Cardiac muscle cell (in vitro differentiated cells and primary cell): ENCODE data around the gene KDM4B. TPM values are rescaled to one million over a fixed set of nuclear protein-coding genes. Genes with fewer than 3 reads are reported as not detected.

Source experiments
- DNase-seq, 2 donors: peaks; one replicate each; pipeline versions ENCODE4 v3.0.0 to v3.0.0-alpha.2; 2010 to 2017; ENCODE audit warnings: low read depth in 1 of 2, low spot score in 1 of 2
- H3K27ac ChIP-seq: fragments of 200-600 bp; sonication (generic); 2 replicates; pipeline ENCODE4 v1.5.1; 2016
- H3K27me3 ChIP-seq: fragments of 200-600 bp; sonication (generic); 2 replicates; pipeline ENCODE4 v1.6.0; 2016; ENCODE audit warnings: control low read depth
- H3K36me3 ChIP-seq: fragments of 200-600 bp; sonication (generic); 2 replicates; pipeline ENCODE4 v1.5.1; 2016; ENCODE audit warnings: control low read depth
- H3K4me1 ChIP-seq: fragments of 200-600 bp; sonication (generic); 2 replicates; pipeline ENCODE4 v1.8.1; 2017; ENCODE audit warnings: low read depth, mild to moderate bottlenecking, mixed run types
- H3K4me3 ChIP-seq: fragments of 200-600 bp; sonication (generic); 2 replicates; pipeline ENCODE4 v1.5.1; 2016; ENCODE audit warnings: mild to moderate bottlenecking
- H3K9me3 ChIP-seq: fragments of 200-600 bp; sonication (generic); 2 replicates; pipeline ENCODE4 v1.5.1; 2017; ENCODE audit warnings: low read depth, mild to moderate bottlenecking, control low read depth
- polyA plus RNA-seq: library from polyadenylated mRNA; unstranded; fragments of >200 nt; fragmentation: Nextera tagmentation; extraction: Ambion mirVana; gene quantifications from 2 replicates; pipeline ENCODE4 v1.2.1, GENCODE V29; 2016
- total RNA-seq: library from RNA; depleted of rRNA; stranded (reverse); fragments of >200 nt; gene quantifications from 2 replicates; pipeline ENCODE4 v1.2.3, GENCODE V29; 2016
- TF ChIP-seq, protein P1 (sequence below): IDR thresholded peaks from 2 replicates; pipeline ENCODE4 v1.5.1; 2012; ENCODE audit warnings: low read depth, mild to moderate bottlenecking, low read length

The KDM4B gene
- total and polyA plus RNA-seq, 2 experiments from 2014 or later, result 74.6 to 90.6 TPM

GRCh38 chr19:5035793-5036697, 67.1 kb downstream of the KDM4B start:
- Histone ChIP-seq H3K27ac (peak overlapping the region; percentile 85), H3K36me3 (peaks cover 14% of the 10 kb centered on the region), H3K27me3 (no peaks in the 10 kb centered on the region), H3K4me3 (no peak overlapping the region), H3K4me1 (peaks cover 29% of the 10 kb centered on the region), H3K9me3 (no peaks in the 10 kb centered on the region)
- TF ChIP-seq, protein P1, sequence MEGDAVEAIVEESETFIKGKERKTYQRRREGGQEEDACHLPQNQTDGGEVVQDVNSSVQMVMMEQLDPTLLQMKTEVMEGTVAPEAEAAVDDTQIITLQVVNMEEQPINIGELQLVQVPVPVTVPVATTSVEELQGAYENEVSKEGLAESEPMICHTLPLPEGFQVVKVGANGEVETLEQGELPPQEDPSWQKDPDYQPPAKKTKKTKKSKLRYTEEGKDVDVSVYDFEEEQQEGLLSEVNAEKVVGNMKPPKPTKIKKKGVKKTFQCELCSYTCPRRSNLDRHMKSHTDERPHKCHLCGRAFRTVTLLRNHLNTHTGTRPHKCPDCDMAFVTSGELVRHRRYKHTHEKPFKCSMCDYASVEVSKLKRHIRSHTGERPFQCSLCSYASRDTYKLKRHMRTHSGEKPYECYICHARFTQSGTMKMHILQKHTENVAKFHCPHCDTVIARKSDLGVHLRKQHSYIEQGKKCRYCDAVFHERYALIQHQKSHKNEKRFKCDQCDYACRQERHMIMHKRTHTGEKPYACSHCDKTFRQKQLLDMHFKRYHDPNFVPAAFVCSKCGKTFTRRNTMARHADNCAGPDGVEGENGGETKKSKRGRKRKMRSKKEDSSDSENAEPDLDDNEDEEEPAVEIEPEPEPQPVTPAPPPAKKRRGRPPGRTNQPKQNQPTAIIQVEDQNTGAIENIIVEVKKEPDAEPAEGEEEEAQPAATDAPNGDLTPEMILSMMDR, result no peak
- DNase-seq, result no peak

DNA sequence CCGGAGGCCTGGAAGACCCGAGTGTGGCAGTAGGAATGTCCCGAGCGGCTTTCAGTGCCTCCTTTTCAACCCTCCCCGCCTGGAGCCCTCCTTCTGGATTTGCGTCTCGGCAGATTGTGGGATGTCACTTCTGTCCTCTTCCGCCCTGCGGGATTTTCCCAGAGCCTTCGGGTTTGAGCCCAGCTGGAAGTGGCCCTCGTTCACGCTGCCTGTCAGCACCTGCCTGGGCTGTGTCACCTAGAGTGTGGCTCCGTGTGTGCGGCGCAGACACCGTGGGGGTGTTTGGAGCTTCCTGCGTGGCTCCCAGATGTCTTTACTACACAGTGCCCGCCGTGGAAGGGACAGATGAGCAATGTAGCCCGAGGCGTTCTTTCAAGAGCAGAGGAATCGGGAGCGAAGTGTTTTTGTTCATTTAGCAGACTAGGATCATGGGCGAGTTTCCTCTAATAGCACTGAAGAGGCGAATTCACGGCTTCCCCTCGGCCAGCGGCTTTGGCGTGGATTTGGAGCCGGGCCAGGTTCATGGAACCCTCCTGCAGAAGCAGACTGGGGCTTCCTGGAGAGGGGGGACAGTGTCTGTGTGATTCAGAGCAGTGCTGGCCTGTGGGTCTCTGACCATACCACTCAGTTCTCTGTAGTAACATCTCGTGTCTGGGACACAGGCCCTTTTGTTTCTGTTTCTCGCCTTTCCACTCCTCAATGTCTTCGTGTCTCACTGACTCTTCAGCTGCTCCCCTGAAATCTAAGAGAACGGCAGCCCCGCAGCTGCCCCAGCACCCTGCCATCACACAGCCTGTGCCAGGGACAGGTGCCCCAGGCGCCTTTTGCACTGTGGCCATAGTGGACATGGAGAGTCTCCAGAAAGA, 68.0 kb downstream of the KDM4B start:
- Histone ChIP-seq H3K27ac (peak overlapping the region; percentile 85), H3K4me1 (peaks cover 22% of the 10 kb centered on the region), H3K4me3 (no peak overlapping the region), H3K36me3 (peaks cover 17% of the 10 kb centered on the region), H3K27me3 (no peaks in the 10 kb centered on the region), H3K9me3 (no peaks in the 10 kb centered on the region)
- TF ChIP-seq, protein P1, result no peak
- peak; percentile 54 to 62 for DNase-seq

- Histone ChIP-seq H3K27me3 (no peaks in the 10 kb centered on the region), H3K4me1 (peaks cover 17% of the 10 kb centered on the region), H3K27ac (peak overlapping the region; percentile 85), H3K4me3 (no peak overlapping the region), H3K9me3 (no peaks in the 10 kb centered on the region), H3K36me3 (peaks cover 19% of the 10 kb centered on the region)
- TF ChIP-seq, protein P1, result no peak
- DNase-seq, result no peak
Observed at GRCh38 chr19:5037936-5038335, 69.0 kb downstream of the KDM4B start.

DNA sequence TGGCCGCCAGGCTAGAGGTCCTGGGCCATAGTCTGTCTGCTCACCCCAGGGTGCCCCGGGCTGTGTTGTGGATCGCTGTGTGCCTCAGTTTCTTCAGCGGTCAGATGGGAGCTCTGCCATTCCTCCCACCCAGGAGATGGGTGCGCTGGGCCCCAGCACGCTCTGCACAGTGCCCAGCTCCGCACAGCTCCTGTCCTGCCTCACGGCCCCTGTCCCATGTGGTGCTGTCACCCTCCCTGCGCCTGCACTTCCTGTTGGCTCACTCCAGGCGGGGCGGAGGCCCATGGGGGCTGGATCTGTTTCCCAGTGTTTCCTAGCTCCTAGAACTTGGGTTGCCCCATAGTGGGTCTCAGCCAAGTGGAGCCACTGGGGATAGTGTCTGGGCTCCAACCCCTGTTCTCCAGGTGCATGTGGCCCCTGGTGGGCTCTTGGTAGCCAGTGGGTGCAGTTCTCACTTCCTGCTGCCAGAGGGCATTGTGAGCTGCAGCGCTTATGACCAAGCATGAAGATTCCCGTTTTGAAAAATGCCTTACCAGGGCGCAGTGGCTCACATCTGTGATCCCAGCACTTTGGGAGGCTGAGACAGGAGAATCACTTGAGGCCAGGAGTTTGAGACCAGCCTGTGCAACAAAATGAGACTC, 69.8 kb downstream of the KDM4B start:
- Histone ChIP-seq H3K36me3 (peaks cover 17% of the 10 kb centered on the region), H3K4me1 (peaks cover 17% of the 10 kb centered on the region), H3K27ac (no peak overlapping the region), H3K9me3 (no peaks in the 10 kb centered on the region), H3K4me3 (no peak overlapping the region), H3K27me3 (no peaks in the 10 kb centered on the region)
- TF ChIP-seq, protein P1, result peak; percentile 62
- peak in 1 of 2 donors; percentile 34 for DNase-seq
